Hepatocyte (in vitro differentiated cells): ENCODE data around the gene TPSAB1. TPM values are rescaled to one million over a fixed set of nuclear protein-coding genes. Genes with fewer than 3 reads are reported as not detected.

Experiments
- DNase-seq: peaks from one replicate; pipeline ENCODE4 v3.0.0-alpha.2; 2016; ENCODE audit warnings: low spot score
- H2AFZ ChIP-seq: fragments of 200-600 bp; sonication (generic); 2 replicates; pipeline ENCODE4 v1.6.0; 2016; ENCODE audit warnings: antibody characterized with exemption, mild to moderate bottlenecking
- H3K27ac ChIP-seq: fragments of 200-600 bp; sonication (generic); 2 replicates; pipeline ENCODE4 v1.5.1; 2016; ENCODE audit warnings: mild to moderate bottlenecking
- H3K27me3 ChIP-seq: fragments of 200-600 bp; sonication (generic); 2 replicates; pipeline ENCODE4 v1.6.1; 2016
- H3K36me3 ChIP-seq: fragments of 200-600 bp; sonication (generic); replicated peaks from 2 replicates; pipeline ENCODE4 v1.5.1; 2016; ENCODE audit warnings: low read depth; ENCODE audit not compliant: insufficient read depth
- H3K4me1 ChIP-seq: fragments of 200-600 bp; sonication (generic); 2 replicates; pipeline ENCODE4 v1.5.1; 2016; ENCODE audit warnings: mild to moderate bottlenecking, moderate library complexity; ENCODE audit not compliant: insufficient read depth
- H3K4me2 ChIP-seq: fragments of 200-600 bp; sonication (generic); 2 replicates; pipeline ENCODE4 v1.6.0; 2016
- H3K4me3 ChIP-seq: fragments of 200-600 bp; sonication (generic); 2 replicates; pipeline ENCODE4 v1.5.1; 2016; ENCODE audit warnings: mild to moderate bottlenecking
- H3K79me2 ChIP-seq: fragments of 200-600 bp; sonication (generic); 2 replicates; pipeline ENCODE4 v1.6.0; 2017; ENCODE audit warnings: mild to moderate bottlenecking
- H3K9me2 ChIP-seq: fragments of 200-600 bp; sonication (generic); replicated peaks from 2 replicates; pipeline ENCODE4 v1.6.0; 2017; ENCODE audit warnings: mild to moderate bottlenecking; ENCODE audit not compliant: insufficient read depth
- H3K9me3 ChIP-seq: fragments of 200-600 bp; sonication (generic); 2 replicates; pipeline ENCODE4 v1.5.1; 2016; ENCODE audit warnings: low read depth, mild to moderate bottlenecking
- H4K20me1 ChIP-seq: fragments of 200-600 bp; sonication (generic); 2 replicates; pipeline ENCODE4 v1.6.0; 2016; ENCODE audit warnings: mild to moderate bottlenecking; ENCODE audit not compliant: insufficient read depth, poor library complexity, severe bottlenecking
- EZH2 ChIP-seq: fragments of 200-600 bp; sonication (generic); IDR thresholded peaks from 2 replicates; pipeline ENCODE4 v1.6.1; 2016; ENCODE audit warnings: antibody characterized with exemption, mild to moderate bottlenecking, borderline replicate concordance
- EZH2phosphoT487 ChIP-seq: fragments of 200-600 bp; sonication (generic); IDR thresholded peaks from one replicate; pipeline ENCODE4 v1.6.1; 2018; ENCODE audit warnings: antibody characterized with exemption, mild to moderate bottlenecking, low read depth, moderate library complexity; ENCODE audit not compliant: unreplicated experiment, severe bottlenecking
- WGBS: methylation state at CpG from one replicate; pipeline ENCODE4 v1.1.6; 2016; ENCODE audit warnings: low lambda C conversion rate; ENCODE audit errors: missing lambda C conversion rate; 5-methylcytosine and 5-hydroxymethylcytosine counted together
- polyA plus RNA-seq: library from polyadenylated mRNA; unstranded; fragments of >200 nt; fragmentation: Nextera tagmentation; extraction: Ambion mirVana; gene quantifications from 2 replicates; pipeline ENCODE4 v1.2.1, GENCODE V29; 2016
- total RNA-seq: library from RNA; depleted of rRNA; stranded (reverse); fragments of >200 nt; gene quantifications from 2 replicates; pipeline ENCODE4 v1.2.3, GENCODE V29; 2014
- TF ChIP-seq, protein P1 (sequence below): fragments of 200-600 bp; sonication (generic); IDR thresholded peaks from 2 replicates; pipeline ENCODE4 v1.5.1; 2016; ENCODE audit warnings: antibody characterized with exemption, mild to moderate bottlenecking; ENCODE audit not compliant: poor library complexity

TPSAB1 gene
- total and polyA plus RNA-seq, 2 experiments from 2014 or later: not detected

DNA sequence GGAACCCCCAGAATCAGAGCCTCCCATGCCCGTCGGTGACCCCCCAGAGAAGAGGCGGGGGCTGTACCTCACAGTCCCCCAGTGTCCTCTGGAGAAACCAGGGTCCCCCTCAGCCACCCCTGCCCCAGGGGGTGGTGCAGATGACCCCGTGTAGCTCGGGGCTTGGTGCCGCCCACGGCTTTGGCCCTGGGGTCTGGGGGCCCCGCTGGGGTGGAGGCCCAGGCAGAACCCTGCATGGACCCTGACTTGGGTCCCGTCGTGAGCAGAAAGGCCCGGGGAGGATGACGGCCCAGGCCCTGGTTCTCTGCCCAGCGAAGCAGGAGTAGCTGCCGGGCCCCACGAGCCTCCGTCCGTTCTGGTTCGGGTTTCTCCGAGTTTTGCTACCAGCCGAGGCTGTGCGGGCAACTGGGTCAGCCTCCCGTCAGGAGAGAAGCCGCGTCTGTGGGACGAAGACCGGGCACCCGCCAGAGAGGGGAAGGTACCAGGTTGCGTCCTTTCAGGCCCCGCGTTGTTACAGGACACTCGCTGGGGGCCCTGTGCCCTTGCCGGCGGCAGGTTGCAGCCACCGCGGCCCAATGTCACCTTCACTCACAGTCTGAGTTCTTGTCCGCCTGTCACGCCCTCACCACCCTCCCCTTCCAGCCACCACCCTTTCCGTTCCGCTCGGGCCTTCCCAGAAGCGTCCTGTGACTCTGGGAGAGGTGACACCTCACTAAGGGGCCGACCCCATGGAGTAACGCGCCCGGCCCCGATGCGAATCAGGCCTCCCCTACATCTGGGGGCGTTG lies 19.5 kb upstream of the TPSAB1 start:
- H3K36me3 ChIP-seq: no peaks in the 10 kb centered on the region
- no peak for DNase-seq
- H3K79me2 ChIP-seq: no peaks in the 10 kb centered on the region
- H2AFZ ChIP-seq: no peak overlapping the region
- H4K20me1 ChIP-seq: no peaks in the 10 kb centered on the region
- 91% methylated on average over 46 of the region's 48 CpGs for WGBS
- peaks cover 3% of the 10 kb centered on the region for H3K4me1 ChIP-seq
- H3K27ac ChIP-seq: no peak overlapping the region
- TF ChIP-seq, protein P1, sequence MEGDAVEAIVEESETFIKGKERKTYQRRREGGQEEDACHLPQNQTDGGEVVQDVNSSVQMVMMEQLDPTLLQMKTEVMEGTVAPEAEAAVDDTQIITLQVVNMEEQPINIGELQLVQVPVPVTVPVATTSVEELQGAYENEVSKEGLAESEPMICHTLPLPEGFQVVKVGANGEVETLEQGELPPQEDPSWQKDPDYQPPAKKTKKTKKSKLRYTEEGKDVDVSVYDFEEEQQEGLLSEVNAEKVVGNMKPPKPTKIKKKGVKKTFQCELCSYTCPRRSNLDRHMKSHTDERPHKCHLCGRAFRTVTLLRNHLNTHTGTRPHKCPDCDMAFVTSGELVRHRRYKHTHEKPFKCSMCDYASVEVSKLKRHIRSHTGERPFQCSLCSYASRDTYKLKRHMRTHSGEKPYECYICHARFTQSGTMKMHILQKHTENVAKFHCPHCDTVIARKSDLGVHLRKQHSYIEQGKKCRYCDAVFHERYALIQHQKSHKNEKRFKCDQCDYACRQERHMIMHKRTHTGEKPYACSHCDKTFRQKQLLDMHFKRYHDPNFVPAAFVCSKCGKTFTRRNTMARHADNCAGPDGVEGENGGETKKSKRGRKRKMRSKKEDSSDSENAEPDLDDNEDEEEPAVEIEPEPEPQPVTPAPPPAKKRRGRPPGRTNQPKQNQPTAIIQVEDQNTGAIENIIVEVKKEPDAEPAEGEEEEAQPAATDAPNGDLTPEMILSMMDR: no peak
- TF ChIP-seq EZH2 (no peak), EZH2phosphoT487 (no peak)
- no peak overlapping the region for H3K4me3 ChIP-seq
- H3K4me2 ChIP-seq: no peak overlapping the region
- H3K9me2 ChIP-seq: no peaks in the 10 kb centered on the region
- no peaks in the 10 kb centered on the region for H3K27me3 ChIP-seq
- no peaks in the 10 kb centered on the region for H3K9me3 ChIP-seq

DNA sequence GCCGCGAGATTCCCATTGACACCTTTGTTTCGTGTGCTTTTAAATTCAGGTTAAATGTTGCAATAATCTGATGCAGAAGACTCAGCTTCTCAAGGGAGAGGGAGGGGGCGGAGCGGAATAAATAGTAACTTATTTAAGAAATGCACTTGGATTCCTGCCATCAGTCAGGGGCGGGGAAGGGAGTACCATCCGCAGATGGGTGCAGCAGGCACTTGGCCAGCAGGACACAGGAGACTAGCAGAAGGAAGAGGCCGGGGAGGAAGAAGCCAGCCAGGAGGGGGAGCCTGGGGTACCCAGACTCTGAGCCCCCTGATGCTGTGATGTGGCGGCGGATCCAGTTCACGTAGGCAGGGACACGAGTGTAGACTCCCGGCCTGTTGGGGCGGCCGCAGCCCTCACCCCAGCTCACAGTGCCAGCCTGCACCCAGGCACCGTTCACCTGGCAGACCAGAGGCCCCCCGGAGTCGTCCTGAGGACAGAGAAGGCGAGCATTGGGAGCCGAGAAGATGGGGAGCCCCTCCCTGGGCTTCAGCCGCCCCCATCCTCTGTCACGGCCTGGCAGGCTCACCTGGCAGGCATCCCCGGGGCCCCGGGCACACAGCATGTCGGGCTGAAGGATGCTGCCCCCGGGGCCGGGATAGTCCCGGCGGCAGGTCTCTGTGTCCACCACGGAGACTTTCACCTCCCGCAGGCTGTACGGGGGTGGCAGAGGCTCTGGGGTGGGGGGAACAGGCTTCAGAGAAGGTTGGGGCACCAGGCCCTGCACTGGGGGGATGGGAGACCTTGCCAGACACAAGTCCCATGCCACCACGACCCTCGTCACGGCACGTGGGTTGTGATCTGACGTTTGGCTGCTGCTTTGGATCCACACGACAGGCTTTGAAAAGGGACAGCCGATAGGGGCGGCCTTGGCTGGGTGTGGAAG lies 18.6 kb upstream of the TPSAB1 start:
- Histone ChIP-seq H3K27ac (no peak overlapping the region), H3K4me2 (no peak overlapping the region), H3K27me3 (no peaks in the 10 kb centered on the region), H3K9me2 (no peaks in the 10 kb centered on the region), H3K36me3 (no peaks in the 10 kb centered on the region), H4K20me1 (no peaks in the 10 kb centered on the region), H3K4me3 (no peak overlapping the region), H3K4me1 (peaks cover 3% of the 10 kb centered on the region), H3K9me3 (no peaks in the 10 kb centered on the region), H2AFZ (no peak overlapping the region), H3K79me2 (no peaks in the 10 kb centered on the region)
- TF ChIP-seq, protein P1: no peak
- no peak for TF ChIP-seq EZH2phosphoT487
- no peak for TF ChIP-seq EZH2
- WGBS: 90% methylated on average over 40 of the region's 40 CpGs
- DNase-seq: no peak

DNA sequence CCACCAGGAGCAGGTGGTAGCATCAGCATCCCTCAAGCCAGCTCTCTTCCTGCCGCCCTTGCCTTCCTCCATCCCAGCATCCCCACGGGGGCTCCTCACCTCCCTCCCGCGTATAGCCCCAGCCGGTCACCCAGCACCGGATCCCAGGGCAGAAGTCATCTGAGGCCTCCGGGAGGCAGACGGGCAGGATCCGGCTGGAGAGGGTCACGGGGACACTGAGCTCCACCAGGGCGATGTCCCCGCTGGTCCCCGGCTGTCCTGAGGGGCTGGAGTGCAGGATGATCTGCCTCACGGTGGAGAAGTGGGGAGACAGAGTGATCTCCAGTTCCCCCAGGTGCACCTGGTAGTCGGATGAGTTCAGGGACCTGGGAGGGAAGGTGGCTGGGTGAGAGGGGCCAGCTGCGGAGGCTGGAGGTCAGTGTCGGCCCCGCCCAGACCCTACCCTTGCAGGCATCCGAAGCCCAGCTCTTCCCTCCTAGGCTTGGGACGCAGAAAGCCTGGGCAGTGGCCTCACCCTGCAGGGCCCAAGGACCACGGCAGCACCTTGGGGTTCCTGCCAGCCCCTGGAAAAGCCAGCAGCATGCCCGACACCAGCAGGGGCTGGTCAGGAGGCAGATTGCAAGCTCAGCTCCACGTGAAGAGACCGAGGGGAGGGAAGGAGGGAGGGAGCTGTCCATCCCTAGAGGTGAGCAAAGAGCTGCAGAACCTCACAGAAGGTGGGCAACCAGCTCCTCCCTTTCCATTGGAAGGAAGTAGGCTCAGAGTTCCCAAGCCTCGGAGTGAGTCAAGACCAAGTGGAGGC lies 17.8 kb upstream of the TPSAB1 start:
- Histone ChIP-seq H3K9me2 (no peaks in the 10 kb centered on the region), H4K20me1 (no peaks in the 10 kb centered on the region), H3K4me2 (no peak overlapping the region), H3K79me2 (no peaks in the 10 kb centered on the region), H3K4me1 (peaks cover 3% of the 10 kb centered on the region), H2AFZ (no peak overlapping the region), H3K36me3 (no peaks in the 10 kb centered on the region), H3K9me3 (no peaks in the 10 kb centered on the region), H3K27ac (no peak overlapping the region), H3K27me3 (no peaks in the 10 kb centered on the region), H3K4me3 (no peak overlapping the region)
- DNase-seq: no peak
- WGBS: 86% methylated on average over 25 of the region's 25 CpGs
- TF ChIP-seq EZH2 (no peak), EZH2phosphoT487 (no peak)
- TF ChIP-seq, protein P1: no peak
